GM21723 (cell line): ENCODE results near the gene SEZ6L.

ENCODE experiments used
- ATAC-seq: cut with Tn5 transposase; IDR thresholded peaks from one replicate; pipeline ENCODE4 v1.9.1; 2021; ENCODE audit warnings: mild to moderate bottlenecking, moderate library complexity; ENCODE audit not compliant: unreplicated experiment

SEZ6L gene

GRCh38 chr22:26169315-26170111 lies at the start of gene SEZ6L:
TSS of gene SEZ6L (plus strand) at chr22:26169462. CDS start at chr22:26169670, 208 bp downstream.
- ATAC-seq: no peak

- no peak for ATAC-seq
Observed at GRCh38 chr22:26122920-26123468, 46.3 kb upstream of the SEZ6L start.

DNA sequence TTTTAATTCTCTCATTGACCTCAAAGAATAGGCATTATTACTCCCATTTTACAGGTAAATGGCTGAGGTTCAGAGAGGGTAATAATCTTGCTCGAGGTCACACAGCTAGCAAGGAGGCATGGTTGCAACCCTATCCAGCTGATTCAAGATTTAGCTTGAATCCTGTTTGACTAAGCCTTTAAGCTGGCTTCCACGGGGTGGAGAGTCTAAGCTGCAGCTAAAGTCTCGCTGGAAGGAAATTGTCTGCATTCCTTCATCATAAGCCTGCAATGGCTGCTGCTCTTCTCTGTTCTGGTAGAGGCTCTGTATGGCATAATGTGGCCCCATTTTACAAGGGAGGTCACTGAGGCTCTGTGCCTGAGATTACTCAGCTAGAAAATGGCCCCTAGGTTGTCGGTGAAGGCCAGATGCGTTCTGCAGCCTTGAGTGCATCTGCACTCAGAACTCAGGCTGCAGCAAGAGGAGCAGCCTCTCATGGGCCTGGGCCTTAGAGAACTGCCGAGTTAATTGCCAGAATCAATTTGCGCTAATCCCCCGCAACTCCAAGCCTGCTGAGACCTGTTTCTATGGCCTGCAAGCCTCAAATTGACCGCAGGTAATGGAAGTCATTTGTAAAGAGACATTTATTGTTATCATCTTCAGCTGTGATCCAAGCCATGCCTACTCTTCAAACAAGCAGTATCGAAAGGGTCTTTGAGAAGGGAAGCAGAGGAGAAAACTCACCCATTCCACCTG lies 44.1 kb upstream of the SEZ6L start:
- ATAC-seq: no peak

- no peak for ATAC-seq
Observed at GRCh38 chr22:26127126-26127525, 42.1 kb upstream of the SEZ6L start.

GRCh38 chr22:26127556-26127955 lies 41.7 kb upstream of the SEZ6L start:
- no peak for ATAC-seq

DNA sequence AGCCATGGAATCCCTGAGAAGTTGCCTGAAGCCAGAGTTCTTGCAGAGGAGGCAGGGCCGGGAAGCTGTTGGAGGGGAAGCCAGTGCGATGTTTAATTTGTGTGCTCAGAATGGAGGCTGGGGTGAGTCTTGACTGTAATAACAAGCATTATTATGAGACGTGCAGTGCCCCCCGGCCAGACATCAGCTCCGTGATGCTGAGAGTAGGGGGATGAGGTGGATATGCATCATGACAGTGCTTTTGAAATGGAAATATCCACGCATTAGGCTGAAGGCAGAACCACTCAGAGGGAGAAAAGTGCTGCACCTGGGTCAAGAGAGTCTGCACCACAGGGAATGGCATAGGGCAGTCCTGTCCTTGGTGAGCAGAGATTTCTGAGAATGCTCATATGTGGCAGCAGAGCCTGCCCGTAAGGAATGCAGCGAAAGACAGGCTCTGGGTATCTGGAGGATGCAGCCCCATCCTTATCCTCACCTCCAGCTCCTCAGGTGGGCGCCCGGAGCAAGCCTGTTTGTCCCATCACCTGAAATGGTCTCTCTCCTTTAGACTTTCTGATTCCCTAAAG lies 37.6 kb upstream of the SEZ6L start:
- ATAC-seq: no peak

GRCh38 chr22:26134654-26135330 lies 34.5 kb upstream of the SEZ6L start:
- ATAC-seq: no peak

DNA sequence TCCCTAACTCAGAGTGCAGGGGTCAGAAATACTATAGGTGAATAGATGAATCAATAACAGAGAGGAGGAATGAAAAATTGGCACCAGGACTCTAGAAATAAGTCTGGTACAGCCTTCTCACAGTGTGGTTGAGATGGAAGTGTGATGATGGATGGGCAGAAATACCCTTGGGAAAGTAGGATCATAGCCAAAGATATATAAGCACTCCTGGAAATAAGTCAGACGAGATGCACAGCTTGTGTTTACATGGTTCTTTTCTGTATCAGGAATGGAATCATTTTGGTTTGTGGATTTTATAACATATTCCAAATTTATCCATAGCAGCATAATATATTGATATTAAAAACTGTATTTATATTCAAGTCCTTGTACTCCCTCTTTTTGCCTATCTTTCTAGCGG lies 33.5 kb upstream of the SEZ6L start:
- no peak for ATAC-seq

DNA sequence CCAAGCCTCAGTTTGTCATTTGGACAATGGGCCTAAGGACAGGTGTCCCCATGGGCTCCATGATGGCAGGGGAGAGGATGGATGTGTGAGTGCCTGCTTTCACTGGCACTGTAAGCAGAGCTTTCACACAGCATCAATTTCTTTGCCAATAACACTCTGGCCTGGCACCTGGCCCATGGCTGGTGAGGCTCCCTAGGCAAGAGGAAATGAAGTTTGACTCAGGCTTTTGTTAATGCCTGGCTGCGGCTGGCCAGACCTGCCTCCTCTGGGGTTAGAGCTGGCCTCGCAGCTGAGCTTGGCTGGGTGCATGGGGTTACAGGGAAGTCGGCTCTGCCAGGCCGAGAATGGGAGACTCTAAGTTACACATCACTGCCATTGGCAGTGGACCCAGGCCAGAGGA lies 30.0 kb upstream of the SEZ6L start:
- ATAC-seq: no peak

DNA sequence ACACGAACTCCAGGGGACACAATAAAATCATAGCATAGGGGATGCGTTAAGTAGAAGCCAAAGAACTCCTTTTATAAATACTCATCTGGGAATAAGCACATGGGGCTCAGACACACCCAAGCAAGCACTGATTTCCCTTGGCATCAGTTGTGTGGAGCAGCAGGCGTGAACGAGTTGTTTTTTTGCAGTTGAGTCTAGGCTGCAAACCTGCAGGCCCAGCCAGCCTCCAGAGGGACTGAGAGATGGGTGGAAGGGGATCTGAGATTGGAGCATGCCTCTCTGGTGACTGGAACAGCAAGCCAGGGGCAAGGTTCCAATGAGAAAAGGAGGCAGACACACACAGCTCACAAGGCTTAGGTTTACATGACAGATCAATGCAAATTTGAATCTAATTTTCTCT lies 27.4 kb upstream of the SEZ6L start:
- no peak for ATAC-seq

DNA sequence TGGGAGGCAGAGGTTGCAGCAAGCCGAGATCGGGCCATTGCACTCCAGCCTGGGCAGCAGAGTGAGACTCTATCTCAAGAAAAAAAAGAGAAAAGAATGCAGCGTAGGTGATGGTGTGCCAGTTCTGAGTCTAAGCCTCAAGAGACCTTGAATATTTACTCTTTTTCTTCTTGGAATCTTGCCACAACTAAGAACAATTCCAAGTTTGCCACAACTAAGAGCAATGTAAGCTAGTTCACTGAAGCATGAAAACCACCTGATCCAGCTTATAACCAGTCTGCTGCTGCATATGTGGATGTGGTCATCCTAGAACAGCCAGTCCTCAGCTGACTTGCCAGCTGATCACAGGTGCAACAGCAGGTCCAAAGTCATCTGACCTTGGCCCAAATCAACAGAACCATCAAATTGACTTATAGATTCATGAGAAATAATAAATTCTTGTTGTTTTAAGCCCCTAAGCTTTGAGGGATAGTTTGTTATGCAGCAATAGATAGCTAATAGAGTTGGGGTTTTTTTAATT lies 25.4 kb upstream of the SEZ6L start:
- no peak for ATAC-seq

DNA sequence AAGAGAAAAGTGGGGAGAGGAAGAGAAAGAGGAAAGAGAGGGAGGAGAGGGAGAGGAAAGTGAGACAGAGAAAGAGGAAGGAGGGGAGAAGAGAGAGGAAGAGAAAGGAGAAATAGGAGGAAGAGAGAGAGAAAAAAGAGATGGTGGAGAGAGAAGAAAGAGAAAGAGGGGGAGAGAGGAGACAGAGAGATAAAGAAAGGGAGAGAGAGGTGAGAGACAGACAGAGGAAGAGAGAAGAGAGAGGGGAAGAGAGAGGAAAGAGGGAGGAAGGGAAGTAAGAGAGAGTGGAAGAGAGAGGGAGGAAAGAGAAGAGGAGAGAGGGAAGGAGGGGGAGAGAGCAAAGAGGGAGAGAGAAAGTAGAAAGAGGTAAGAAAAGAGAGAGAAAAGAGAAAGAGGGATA lies 9.4 kb upstream of the SEZ6L start:
- ATAC-seq: no peak

- no peak for ATAC-seq
Observed at GRCh38 chr22:26161746-26162145, 7.5 kb upstream of the SEZ6L start.

DNA sequence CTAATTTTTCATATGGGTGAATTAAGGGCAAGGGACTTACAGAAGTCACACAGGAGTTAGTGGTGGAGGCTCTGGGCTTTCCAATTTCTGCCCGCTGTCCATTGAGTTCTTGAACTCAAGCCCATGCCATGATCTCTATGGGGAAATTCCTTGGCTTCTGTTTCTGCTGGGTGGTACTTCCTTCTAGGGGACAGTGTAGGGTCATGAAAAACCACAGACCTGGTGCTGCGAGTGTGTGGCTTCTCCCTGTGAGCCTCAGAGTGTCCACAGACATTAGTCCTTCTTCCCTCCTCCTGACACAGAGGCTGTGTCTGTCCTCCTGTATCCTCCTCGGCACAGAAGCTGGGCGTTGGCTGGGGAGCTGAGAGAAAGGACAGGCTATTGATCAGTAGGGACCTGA lies 6.3 kb upstream of the SEZ6L start:
- ATAC-seq: no peak

DNA sequence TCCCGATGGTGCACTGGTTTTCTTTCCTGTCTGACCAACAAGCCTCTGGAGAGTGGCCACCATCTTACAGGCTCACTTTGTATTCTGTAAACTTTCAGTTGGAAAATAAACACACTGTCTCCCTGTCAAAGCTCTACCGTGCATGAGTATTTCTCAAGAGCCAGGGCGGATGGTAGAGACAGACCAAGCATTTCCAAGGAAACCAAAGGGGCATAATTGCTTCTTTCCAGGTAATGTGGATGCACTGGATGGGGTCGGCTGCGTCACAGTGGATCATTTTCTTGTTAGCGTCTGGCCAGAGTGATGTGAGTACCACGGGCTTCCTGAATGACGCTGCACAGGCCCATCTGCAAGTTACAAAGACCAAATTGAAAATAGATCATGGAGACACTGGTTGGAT lies 5.1 kb upstream of the SEZ6L start:
- no peak for ATAC-seq

GRCh38 chr22:26168330-26168851 lies 871 bp upstream of the SEZ6L start:
- ATAC-seq: no peak

DNA sequence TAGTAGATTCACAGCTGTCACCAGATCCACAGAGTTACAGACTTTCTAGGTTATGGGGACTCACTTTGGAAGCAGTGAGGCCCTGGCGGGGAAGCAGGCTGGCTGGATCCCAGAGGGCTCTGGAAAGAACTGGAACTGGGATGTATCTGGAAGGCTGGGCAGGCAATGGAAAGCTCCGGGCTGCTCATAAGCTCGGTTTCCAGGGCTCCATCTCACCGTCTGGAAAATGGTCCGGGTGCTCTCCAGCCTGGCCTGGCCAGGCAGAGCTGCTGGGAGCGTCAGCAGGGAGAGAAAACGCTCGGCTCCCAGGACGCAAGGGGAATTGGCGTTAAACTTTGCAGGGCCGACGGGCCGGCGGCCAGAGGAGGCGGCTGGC lies 335 bp upstream of the SEZ6L start:
- no peak for ATAC-seq

GRCh38 chr22:26170112-26170492 lies 840 bp downstream of the SEZ6L start:
- no peak for ATAC-seq

GRCh38 chr22:26170795-26171580 lies 1.7 kb downstream of the SEZ6L start:
- no peak for ATAC-seq

DNA sequence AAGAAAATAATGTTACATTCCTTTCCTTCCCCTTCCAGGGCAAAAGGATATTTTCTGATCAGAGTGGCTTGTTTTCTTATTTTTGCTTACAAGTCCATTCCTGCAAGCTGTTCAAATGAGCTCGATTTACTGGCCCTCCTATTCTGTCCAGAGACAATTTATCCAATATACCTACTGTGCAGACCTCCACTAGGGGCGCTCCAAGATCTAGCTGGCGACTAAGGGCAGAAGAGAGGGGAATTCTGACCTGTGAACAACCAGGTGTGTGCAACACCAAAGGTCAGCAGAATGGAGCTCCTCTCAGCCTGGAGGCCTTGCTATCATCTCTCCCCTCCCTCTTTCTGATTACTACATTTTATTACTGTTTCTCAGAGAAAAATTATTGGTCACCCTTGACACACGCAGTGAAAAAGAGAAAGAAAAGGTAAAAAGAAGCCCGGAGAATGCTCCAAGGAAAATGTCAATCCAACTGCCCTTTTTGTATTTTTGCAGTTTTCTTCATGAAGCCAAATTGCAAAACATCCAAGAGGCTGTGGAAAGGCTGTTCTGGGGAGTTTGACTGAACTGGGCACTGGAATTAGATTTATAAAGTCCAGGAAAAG lies 3.2 kb downstream of the SEZ6L start:
- ATAC-seq: no peak
